ENCODE results near the gene SPECC1.
A peak's percentile ranks its signal among the peaks of the same experiment; 100 is the strongest.

Gene SPECC1

GRCh38 chr17:20180661-20181060, 171.5 kb downstream of the SPECC1 start:
- Histone ChIP-seq H3K4me3 (replicated peaks; ENCODE audit: insufficient read depth, low read length) (no peak overlapping the region), H3K27me3 (ENCODE audit: insufficient read depth, poor library complexity, severe bottlenecking) (no peaks in the 10 kb centered on the region), H3K27ac (replicated peaks) (no peak overlapping the region)
- no peak for TF ChIP-seq SPI1 (IDR thresholded peaks at IDR 0.05; ENCODE audit: borderline replicate concordance, low read depth)
- no peak for TF ChIP-seq POLR2AphosphoS5 (IDR thresholded peaks at IDR 0.05; ENCODE audit: low read depth)
- TF ChIP-seq, protein P1, sequence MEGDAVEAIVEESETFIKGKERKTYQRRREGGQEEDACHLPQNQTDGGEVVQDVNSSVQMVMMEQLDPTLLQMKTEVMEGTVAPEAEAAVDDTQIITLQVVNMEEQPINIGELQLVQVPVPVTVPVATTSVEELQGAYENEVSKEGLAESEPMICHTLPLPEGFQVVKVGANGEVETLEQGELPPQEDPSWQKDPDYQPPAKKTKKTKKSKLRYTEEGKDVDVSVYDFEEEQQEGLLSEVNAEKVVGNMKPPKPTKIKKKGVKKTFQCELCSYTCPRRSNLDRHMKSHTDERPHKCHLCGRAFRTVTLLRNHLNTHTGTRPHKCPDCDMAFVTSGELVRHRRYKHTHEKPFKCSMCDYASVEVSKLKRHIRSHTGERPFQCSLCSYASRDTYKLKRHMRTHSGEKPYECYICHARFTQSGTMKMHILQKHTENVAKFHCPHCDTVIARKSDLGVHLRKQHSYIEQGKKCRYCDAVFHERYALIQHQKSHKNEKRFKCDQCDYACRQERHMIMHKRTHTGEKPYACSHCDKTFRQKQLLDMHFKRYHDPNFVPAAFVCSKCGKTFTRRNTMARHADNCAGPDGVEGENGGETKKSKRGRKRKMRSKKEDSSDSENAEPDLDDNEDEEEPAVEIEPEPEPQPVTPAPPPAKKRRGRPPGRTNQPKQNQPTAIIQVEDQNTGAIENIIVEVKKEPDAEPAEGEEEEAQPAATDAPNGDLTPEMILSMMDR (IDR thresholded peaks at IDR 0.05; ENCODE audit: insufficient read depth, low read length): no peak
- TF ChIP-seq GABPA (IDR thresholded peaks at IDR 0.05; ENCODE audit: low read depth): no peak
- TF ChIP-seq, protein P2, sequence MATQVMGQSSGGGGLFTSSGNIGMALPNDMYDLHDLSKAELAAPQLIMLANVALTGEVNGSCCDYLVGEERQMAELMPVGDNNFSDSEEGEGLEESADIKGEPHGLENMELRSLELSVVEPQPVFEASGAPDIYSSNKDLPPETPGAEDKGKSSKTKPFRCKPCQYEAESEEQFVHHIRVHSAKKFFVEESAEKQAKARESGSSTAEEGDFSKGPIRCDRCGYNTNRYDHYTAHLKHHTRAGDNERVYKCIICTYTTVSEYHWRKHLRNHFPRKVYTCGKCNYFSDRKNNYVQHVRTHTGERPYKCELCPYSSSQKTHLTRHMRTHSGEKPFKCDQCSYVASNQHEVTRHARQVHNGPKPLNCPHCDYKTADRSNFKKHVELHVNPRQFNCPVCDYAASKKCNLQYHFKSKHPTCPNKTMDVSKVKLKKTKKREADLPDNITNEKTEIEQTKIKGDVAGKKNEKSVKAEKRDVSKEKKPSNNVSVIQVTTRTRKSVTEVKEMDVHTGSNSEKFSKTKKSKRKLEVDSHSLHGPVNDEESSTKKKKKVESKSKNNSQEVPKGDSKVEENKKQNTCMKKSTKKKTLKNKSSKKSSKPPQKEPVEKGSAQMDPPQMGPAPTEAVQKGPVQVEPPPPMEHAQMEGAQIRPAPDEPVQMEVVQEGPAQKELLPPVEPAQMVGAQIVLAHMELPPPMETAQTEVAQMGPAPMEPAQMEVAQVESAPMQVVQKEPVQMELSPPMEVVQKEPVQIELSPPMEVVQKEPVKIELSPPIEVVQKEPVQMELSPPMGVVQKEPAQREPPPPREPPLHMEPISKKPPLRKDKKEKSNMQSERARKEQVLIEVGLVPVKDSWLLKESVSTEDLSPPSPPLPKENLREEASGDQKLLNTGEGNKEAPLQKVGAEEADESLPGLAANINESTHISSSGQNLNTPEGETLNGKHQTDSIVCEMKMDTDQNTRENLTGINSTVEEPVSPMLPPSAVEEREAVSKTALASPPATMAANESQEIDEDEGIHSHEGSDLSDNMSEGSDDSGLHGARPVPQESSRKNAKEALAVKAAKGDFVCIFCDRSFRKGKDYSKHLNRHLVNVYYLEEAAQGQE (IDR thresholded peaks at IDR 0.05; ENCODE audit: insufficient replicate concordance, low read depth): no peak
- no peak for DNase-seq (ENCODE audit: low read depth in 1 of 2, low spot score in 1 of 2)

DNA sequence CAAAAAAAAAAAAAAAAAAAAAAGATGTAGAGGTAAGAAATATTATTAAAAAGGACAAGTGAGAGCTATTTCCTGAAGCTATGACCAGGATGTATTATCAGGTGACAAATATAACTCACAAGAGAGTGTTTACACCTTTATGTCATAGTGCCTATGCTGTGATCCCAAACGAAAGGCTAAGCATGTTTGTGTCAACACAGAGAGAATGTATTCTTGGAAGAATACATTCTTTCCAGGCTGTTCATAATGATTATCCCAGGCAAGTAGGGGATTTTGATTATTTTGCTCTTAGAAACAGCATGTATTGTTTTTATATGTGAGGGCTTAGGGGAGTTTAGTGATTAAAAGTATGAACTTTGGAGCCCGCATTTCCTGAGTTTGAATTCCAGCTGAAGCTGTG, 175.0 kb downstream of the SPECC1 start:
- Histone ChIP-seq H3K27me3 (ENCODE audit: insufficient read depth, poor library complexity, severe bottlenecking) (no peaks in the 10 kb centered on the region), H3K4me3 (replicated peaks; ENCODE audit: insufficient read depth, low read length) (no peak overlapping the region), H3K27ac (replicated peaks) (no peak overlapping the region)
- no peak for DNase-seq (ENCODE audit: low read depth in 1 of 2, low spot score in 1 of 2)
- TF ChIP-seq, protein P1 (IDR thresholded peaks at IDR 0.05; ENCODE audit: insufficient read depth, low read length): no peak
- TF ChIP-seq GABPA (IDR thresholded peaks at IDR 0.05; ENCODE audit: low read depth) (no peak), SPI1 (IDR thresholded peaks at IDR 0.05; ENCODE audit: borderline replicate concordance, low read depth) (no peak), POLR2AphosphoS5 (IDR thresholded peaks at IDR 0.05; ENCODE audit: low read depth) (no peak)
- TF ChIP-seq, protein P2 (IDR thresholded peaks at IDR 0.05; ENCODE audit: insufficient replicate concordance, low read depth): no peak

DNA sequence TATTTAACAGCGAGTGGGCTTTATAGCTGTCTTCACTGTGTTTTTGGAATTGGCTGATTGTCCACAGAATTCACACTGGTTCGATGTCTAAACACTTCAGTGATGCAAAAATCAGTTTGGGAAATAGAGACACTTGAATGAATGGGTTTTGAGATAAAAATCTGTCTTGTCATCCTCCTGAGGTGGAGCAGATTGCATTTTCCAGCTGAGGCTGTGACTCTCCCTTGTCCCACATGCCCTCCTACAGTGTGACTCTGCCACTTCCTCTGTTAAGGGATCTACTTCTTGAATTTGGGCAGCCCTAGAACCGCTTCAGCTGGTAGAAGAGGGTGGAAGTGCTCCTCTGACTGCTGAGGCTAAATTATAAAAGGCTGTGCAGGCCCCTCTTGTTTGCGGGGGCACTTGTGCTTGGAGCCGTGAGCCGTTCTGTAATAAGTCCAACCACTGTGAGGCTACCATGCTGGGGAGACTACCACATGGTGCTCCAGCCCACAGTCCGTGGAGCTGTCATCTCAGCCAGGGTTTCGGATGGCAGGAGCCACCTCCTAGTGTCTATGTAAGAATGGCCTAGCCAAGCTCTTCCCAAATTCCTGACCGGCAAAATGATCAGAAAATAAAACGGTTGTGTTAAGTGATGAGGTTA, 175.9 kb downstream of the SPECC1 start:
- peak in 1 of 2 experiments; percentile 69 for DNase-seq (ENCODE audit: low read depth in 1 of 2, low spot score in 1 of 2)
- H3K27me3 ChIP-seq (ENCODE audit: insufficient read depth, poor library complexity, severe bottlenecking): no peaks in the 10 kb centered on the region
- TF ChIP-seq POLR2AphosphoS5 (IDR thresholded peaks at IDR 0.05; ENCODE audit: low read depth) (no peak), SPI1 (IDR thresholded peaks at IDR 0.05; ENCODE audit: borderline replicate concordance, low read depth) (peak; percentile 77; the same call in 1 of the 2 replicates)

DNA sequence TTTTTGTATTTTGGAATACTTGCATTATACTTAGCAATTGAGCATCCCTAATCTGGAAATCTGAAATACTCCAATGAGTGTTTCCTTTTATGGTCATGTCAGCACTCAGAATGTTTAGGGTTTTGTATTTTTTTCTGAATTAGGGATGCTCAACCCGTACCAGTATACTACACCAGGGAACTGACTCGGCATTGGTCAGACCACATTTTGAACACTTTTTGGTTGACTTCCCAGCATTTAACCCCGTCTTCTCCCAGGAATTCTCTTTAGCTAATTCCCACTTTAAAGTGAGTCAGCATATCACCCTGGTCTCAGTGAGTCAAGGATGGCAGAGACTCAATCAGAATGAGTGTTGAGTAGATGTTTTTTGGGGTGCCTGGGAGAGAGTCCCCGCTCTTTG, 177.9 kb downstream of the SPECC1 start:
- no peak overlapping the region for H3K27ac ChIP-seq (replicated peaks)
- no peaks in the 10 kb centered on the region for H3K27me3 ChIP-seq (ENCODE audit: insufficient read depth, poor library complexity, severe bottlenecking)
- DNase-seq (ENCODE audit: low read depth in 1 of 2, low spot score in 1 of 2): no peak
- TF ChIP-seq GABPA (IDR thresholded peaks at IDR 0.05; ENCODE audit: low read depth): no peak
- TF ChIP-seq, protein P1 (IDR thresholded peaks at IDR 0.05; ENCODE audit: insufficient read depth, low read length): no peak
- no peak for TF ChIP-seq POLR2AphosphoS5 (IDR thresholded peaks at IDR 0.05; ENCODE audit: low read depth)
- TF ChIP-seq, protein P2 (IDR thresholded peaks at IDR 0.05; ENCODE audit: insufficient replicate concordance, low read depth): no peak
- TF ChIP-seq SPI1 (IDR thresholded peaks at IDR 0.05; ENCODE audit: borderline replicate concordance, low read depth): no peak
- no peak overlapping the region for H3K4me3 ChIP-seq (replicated peaks; ENCODE audit: insufficient read depth, low read length)

More for the DNA sequence above, 175.9 kb downstream of the SPECC1 start:
- H3K4me3 ChIP-seq (replicated peaks; ENCODE audit: insufficient read depth, low read length): no peak overlapping the region
- H3K27ac ChIP-seq (replicated peaks): no peak overlapping the region; the same call in 1 of the 2 replicates

Measured in HL-60 (cell line).